Activated CD4-positive, alpha-beta T cell treated with anti-CD3 and anti-CD28 coated beads for 36 hours (primary cell): ENCODE results near the gene PLCL1. TPM values are rescaled to one million over a fixed set of nuclear protein-coding genes. Genes with fewer than 3 reads are reported as not detected.
A peak's percentile ranks its signal among the peaks of the same experiment; 100 is the strongest.

ENCODE experiments used
- ATAC-seq: fragments of 200-7000 bp; cut with Tn5 transposase; one replicate; pipeline ENCODE4 v1.10.0; 2021; ENCODE audit warnings: mild to moderate bottlenecking, moderate library complexity
- CTCF ChIA-PET: fragments of 350-600 bp; sonication (Branson Sonifier 250); formaldehyde crosslinking; loops from one replicate; lab custom pipeline; 2021; ENCODE audit warnings: antibody characterized with exemption; lab: Charles Lee
- POLR2A ChIA-PET: fragments of 350-600 bp; sonication (Branson Sonifier 250); formaldehyde crosslinking; loops from one replicate; lab custom pipeline; 2021; ENCODE audit warnings: antibody characterized with exemption, inconsistent platforms; lab: Charles Lee
- DNase-seq: peaks from one replicate; pipeline ENCODE4 v3.0.0-alpha.2; 2020
- H3K27ac Mint-ChIP-seq: one replicate; pipeline ENCODE4 v1.8.0; 2021; ENCODE audit warnings: mixed read lengths
- H3K27me3 Mint-ChIP-seq: one replicate; pipeline ENCODE4 v1.8.0; 2021; ENCODE audit warnings: mixed read lengths
- H3K36me3 Mint-ChIP-seq: one replicate; pipeline ENCODE4 v1.8.0; 2021; ENCODE audit warnings: low read depth, mixed read lengths
- H3K4me1 Mint-ChIP-seq: one replicate; pipeline ENCODE4 v1.8.0; 2021; ENCODE audit warnings: mixed read lengths
- H3K4me3 Mint-ChIP-seq: one replicate; pipeline ENCODE4 v1.8.0; 2021; ENCODE audit warnings: mild to moderate bottlenecking, moderate library complexity, mixed read lengths
- H3K9me3 Mint-ChIP-seq: one replicate; pipeline ENCODE4 v1.8.0; 2021; ENCODE audit warnings: low read depth, mixed read lengths
- intact Hi-C, 2 experiments: fragments of 100-400 bp; cut with DNase I in 1 of 2; cut with micrococcal nuclease in 1 of 2; formaldehyde crosslinking; loops; one replicate each; pipeline versions ENCODE4 v1.14.2 to v1.15.1; 2022 to 2024; cut with DNase I, micrococcal nuclease
- total RNA-seq, 2 experiments: library from RNA; stranded (reverse); gene quantifications; one replicate each; pipeline ENCODE4 v1.2.3, GENCODE V29; 2021

PLCL1 gene
- total RNA-seq, 2 experiments from 2014 or later, result 1.6 to 1.7 TPM

DNA sequence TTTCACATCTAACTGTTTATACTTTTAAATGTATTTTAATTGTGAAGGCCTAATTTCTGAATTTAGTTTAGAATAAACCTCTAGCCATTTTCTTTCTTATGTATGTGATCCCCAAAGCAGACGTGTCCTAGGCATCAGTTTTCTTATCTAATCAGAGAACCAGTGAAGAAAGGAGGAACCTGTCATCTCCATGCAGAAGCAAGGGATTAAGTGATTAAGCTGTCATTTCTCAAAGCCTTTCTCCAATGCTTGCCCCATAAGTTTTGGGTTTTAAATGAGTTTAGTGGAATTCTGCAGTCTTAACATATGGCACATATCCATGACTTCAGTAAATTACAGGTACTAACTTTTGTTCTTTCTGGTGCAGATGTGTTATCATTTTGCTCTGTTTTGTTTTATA lies 190.4 kb downstream of the PLCL1 start:
- Mint-ChIP-seq H3K27me3 (no peaks in the 10 kb centered on the region), H3K36me3 (peaks cover 7% of the 10 kb centered on the region), H3K4me3 (no peak overlapping the region), H3K9me3 (peaks cover 10% of the 10 kb centered on the region), H3K27ac (no peak overlapping the region), H3K4me1 (peaks cover 75% of the 10 kb centered on the region)
- no peak for ATAC-seq
- intact Hi-C loops, result no loop called here
- DNase-seq, result no peak
- CTCF ChIA-PET, result interaction anchor here (0.8 to 1.7 kb wide), 5 partner anchors 9 to 170 kb away, joined by 3 to 4 read pairs (median 3); no protein-coding TSS in a partner anchor
- POLR2A ChIA-PET, result interaction anchor here (1.1 kb wide), 1 partner anchor 8 kb away, joined by 5 read pairs; no protein-coding TSS in a partner anchor

- no peak overlapping the region for H3K27ac Mint-ChIP-seq
- intact Hi-C loops, result no loop called here
- H3K27me3 Mint-ChIP-seq, result no peaks in the 10 kb centered on the region
- ChIA-PET POLR2A (no interaction called here), CTCF (interaction anchor here (0.7 to 1.1 kb wide), 5 partner anchors 8 to 46 kb away, joined by 3 to 6 read pairs (median 5); no protein-coding TSS in a partner anchor)
- ATAC-seq (no peak), DNase-seq (no peak)
- no peak overlapping the region for H3K4me3 Mint-ChIP-seq
- peaks cover 4% of the 10 kb centered on the region for H3K36me3 Mint-ChIP-seq
- H3K4me1 Mint-ChIP-seq, result peaks cover 87% of the 10 kb centered on the region
- peaks cover 2% of the 10 kb centered on the region for H3K9me3 Mint-ChIP-seq
Observed at GRCh38 chr2:197996583-197996982, 192.2 kb downstream of the PLCL1 start.

- intact Hi-C loops, result no loop called here
- peaks cover 88% of the 10 kb centered on the region for H3K4me1 Mint-ChIP-seq
Observed at GRCh38 chr2:197997083-197997541, 192.7 kb downstream of the PLCL1 start.

DNA sequence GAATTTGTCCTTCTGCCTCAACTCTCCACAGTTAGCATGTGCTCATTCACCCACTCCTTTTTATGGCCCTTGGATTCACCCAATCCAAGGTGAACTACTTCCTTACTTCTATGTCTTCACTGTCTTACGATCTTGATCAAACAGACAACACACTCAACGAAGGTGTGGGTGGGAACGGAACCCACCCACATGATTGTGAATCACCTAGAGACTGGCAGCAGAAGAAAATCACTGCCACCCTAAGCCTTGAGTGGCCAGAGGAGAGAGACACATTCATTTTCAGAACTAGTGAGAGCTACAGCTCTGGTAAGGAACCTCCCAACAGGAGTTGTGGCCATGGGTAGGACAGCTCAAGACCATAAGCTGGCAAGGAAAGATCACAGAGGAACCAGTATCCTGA lies 194.3 kb downstream of the PLCL1 start:
- H3K27ac Mint-ChIP-seq, result peak overlapping the region; percentile 49
- H3K4me3 Mint-ChIP-seq, result no peak overlapping the region
- ChIA-PET CTCF (interaction anchor here (0.7 to 1.4 kb wide), 4 partner anchors 8 to 42 kb away, joined by 3 to 5 read pairs (median 4); no protein-coding TSS in a partner anchor), POLR2A (no interaction called here)
- H3K27me3 Mint-ChIP-seq, result no peaks in the 10 kb centered on the region
- peaks cover 4% of the 10 kb centered on the region for H3K9me3 Mint-ChIP-seq
- DNase-seq, result peak; percentile 55
- peaks cover 86% of the 10 kb centered on the region for H3K4me1 Mint-ChIP-seq
- H3K36me3 Mint-ChIP-seq, result peaks cover 4% of the 10 kb centered on the region
- peak; percentile 70 for ATAC-seq
- intact Hi-C loops, result no loop called here

More at GRCh38 chr2:197997083-197997541, 192.7 kb downstream of the PLCL1 start:
- peaks cover 4% of the 10 kb centered on the region for H3K36me3 Mint-ChIP-seq
- peaks cover 4% of the 10 kb centered on the region for H3K9me3 Mint-ChIP-seq
- POLR2A ChIA-PET, result no interaction called here
- no peak overlapping the region for H3K27ac Mint-ChIP-seq
- no peak for ATAC-seq
- H3K27me3 Mint-ChIP-seq, result no peaks in the 10 kb centered on the region
- no peak overlapping the region for H3K4me3 Mint-ChIP-seq
- CTCF ChIA-PET, result interaction anchor here (0.6 to 1.1 kb wide), 7 partner anchors 9 to 52 kb away, joined by 3 to 6 read pairs (median 3); no protein-coding TSS in a partner anchor
- DNase-seq, result no peak

DNA sequence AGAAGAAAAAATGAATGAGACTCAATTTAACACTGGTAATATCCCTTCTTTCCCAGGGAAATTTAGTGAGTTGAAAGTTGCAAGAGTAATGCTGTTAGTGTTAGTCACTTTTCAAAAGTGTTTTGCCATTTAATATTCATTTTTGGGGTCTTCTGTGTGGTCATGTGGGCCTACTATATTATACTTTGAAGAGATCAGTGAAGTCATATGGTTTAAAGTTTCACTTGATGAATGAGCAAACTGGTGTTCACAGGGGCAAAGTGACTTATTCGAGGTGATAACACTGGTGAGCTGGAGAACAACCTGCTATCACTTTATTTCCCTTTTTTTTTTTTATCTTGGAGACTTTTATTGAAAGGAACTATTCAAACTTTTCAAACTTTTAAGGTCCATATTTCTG lies 196.0 kb downstream of the PLCL1 start:
- Mint-ChIP-seq H3K9me3 (peaks cover 4% of the 10 kb centered on the region), H3K4me1 (peaks cover 84% of the 10 kb centered on the region), H3K4me3 (no peak overlapping the region), H3K27ac (peak overlapping the region; percentile 47), H3K27me3 (no peaks in the 10 kb centered on the region), H3K36me3 (peaks cover 4% of the 10 kb centered on the region)
- DNase-seq (no peak), ATAC-seq (peak; percentile 24)
- CTCF ChIA-PET, result no interaction called here
- POLR2A ChIA-PET, result no interaction called here
- intact Hi-C loops, result loop anchor here in 1 of 2 experiments (5.0 kb wide), 1 partner anchor 113 kb away; no protein-coding TSS in a partner anchor

- H3K27me3 Mint-ChIP-seq, result no peaks in the 10 kb centered on the region
- DNase-seq (no peak), ATAC-seq (peak; percentile 13)
- CTCF ChIA-PET, result interaction anchor here (0.7 to 0.9 kb wide), 3 partner anchors 42 to 659 kb away, joined by 3 read pairs; no protein-coding TSS in a partner anchor
- intact Hi-C loops, result loop anchor here (2.0 to 5.0 kb wide), 4 partner anchors 41 to 165 kb away; no protein-coding TSS in a partner anchor
- POLR2A ChIA-PET, result no interaction called here
- H3K4me1 Mint-ChIP-seq, result peaks cover 84% of the 10 kb centered on the region
- peak overlapping the region; percentile 85 for H3K27ac Mint-ChIP-seq
- H3K36me3 Mint-ChIP-seq, result peaks cover 9% of the 10 kb centered on the region
- peaks cover 6% of the 10 kb centered on the region for H3K9me3 Mint-ChIP-seq
- H3K4me3 Mint-ChIP-seq, result no peak overlapping the region
Observed at GRCh38 chr2:198004173-198004572, 199.8 kb downstream of the PLCL1 start.

DNA sequence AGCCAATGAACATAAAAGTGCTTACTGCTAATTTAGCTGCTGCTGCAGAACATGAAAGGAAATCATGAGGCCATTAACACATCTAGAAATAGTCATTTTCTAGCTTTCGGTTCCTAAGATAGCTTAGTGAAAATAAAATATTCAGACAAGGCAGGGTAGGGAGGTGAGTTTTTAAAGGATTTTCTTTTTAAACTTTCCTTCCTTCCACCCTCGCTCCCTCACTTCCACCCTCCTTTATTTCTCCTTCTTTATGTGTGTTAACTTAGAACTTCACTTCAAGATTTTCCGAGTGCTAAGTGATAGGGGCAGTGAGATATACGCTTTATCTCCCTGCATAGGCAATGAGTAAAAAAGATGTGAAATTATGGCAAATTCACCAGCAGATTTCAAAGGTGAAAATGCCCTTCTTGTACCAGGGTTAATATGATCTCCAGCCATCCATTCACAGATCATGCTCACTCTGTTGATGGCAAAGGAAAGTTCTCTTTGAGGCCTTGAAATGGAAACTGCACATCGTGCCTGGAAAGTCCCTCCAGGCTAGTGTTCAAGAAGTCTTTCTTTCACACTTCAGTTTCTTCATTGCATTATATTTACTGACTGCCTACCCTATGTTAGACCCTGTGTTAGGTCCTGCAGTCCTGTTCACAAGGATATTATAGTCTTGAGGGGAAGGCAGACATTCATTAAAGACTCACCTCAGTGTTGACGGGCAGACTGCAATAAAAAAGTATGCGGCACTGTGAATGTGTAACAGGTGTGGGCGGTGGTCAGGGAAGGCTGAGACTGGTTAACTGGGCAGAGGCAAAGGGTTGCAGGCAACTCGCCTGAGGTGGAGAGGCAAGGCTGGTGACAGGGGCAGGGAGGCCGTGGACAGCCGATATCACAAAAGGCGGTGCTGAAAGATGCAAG lies 200.8 kb downstream of the PLCL1 start:
- Mint-ChIP-seq H3K4me3 (peak overlapping the region; percentile 32), H3K36me3 (peaks cover 14% of the 10 kb centered on the region), H3K27me3 (no peaks in the 10 kb centered on the region), H3K9me3 (peaks cover 13% of the 10 kb centered on the region), H3K4me1 (peaks cover 83% of the 10 kb centered on the region), H3K27ac (peak overlapping the region; percentile 88)
- ChIA-PET POLR2A (interaction anchor here (0.7 kb wide), 1 partner anchor 117 kb away, joined by 3 read pairs; no protein-coding TSS in a partner anchor), CTCF (interaction anchor here (0.6 to 0.9 kb wide), 3 partner anchors 41 to 476 kb away, joined by 3 read pairs; no protein-coding TSS in a partner anchor)
- peak; percentile 67 for ATAC-seq
- peak; percentile 71 for DNase-seq
- intact Hi-C loops, result loop anchor here (2.0 to 5.0 kb wide), 5 partner anchors 40 to 203 kb away; partner anchors contain the start of gene PLCL1 (in 1 of the 2)

DNA sequence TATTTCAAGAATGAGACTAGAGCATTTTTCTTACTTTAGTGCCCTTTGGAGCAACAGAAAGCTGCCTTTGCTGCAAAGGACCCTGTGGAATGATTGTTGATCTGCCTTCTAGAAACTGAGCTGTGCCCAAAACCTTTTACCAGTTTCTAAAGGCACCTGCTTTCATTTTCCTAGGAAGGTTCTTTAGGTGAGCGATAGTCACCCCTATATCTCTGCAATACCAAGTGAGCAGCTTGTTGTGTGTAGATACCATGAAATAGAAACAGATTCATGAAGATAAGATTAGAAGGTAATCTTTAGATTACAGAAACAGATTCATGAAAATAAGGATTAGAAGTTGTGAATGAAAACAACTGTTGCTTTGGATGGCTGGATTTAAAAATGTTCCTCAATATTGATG lies 202.3 kb downstream of the PLCL1 start:
- Mint-ChIP-seq H3K27me3 (no peaks in the 10 kb centered on the region), H3K4me3 (no peak overlapping the region), H3K27ac (peak overlapping the region; percentile 52), H3K9me3 (peaks cover 24% of the 10 kb centered on the region), H3K36me3 (peaks cover 24% of the 10 kb centered on the region), H3K4me1 (peaks cover 68% of the 10 kb centered on the region)
- ChIA-PET POLR2A (interaction anchor here (0.6 to 0.7 kb wide), 2 partner anchors 52 to 245 kb away, joined by 3 to 4 read pairs; no protein-coding TSS in a partner anchor), CTCF (interaction anchor here (0.8 to 1.7 kb wide), 9 partner anchors 8 to 194 kb away, joined by 3 to 5 read pairs (median 3); no protein-coding TSS in a partner anchor)
- ATAC-seq, result no peak
- intact Hi-C loops, result loop anchor here in 1 of 2 experiments (2.0 to 5.0 kb wide), 2 partner anchors 38 to 204 kb away; partner anchors contain the start of gene PLCL1
- DNase-seq, result no peak

DNA sequence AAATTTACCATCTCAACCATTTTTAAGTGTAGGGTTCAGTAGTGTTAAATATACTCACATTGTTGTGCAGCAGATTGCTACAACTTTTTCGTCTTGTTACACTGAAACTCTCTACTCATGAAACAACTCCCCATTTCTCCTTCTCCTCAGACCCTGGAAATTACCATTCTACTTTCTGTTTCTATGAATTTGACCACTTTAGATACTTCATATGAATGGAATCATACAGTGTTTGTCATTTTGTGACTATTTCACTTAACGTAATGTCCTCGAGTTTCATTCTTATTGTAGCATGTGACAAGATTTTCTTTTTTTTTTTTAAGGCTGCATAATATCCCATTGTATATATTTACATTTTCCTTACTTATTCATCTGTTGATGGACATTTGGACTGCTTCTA lies 203.8 kb downstream of the PLCL1 start:
- CTCF ChIA-PET, result interaction anchor here (0.5 kb wide), 1 partner anchor 32 kb away, joined by 3 read pairs; no protein-coding TSS in a partner anchor
- Mint-ChIP-seq H3K9me3 (peaks cover 26% of the 10 kb centered on the region), H3K4me1 (peaks cover 61% of the 10 kb centered on the region), H3K27me3 (no peaks in the 10 kb centered on the region), H3K36me3 (peaks cover 28% of the 10 kb centered on the region), H3K27ac (peak overlapping the region; percentile 22), H3K4me3 (no peak overlapping the region)
- POLR2A ChIA-PET, result no interaction called here
- intact Hi-C loops, result loop anchor here in 1 of 2 experiments (2.0 to 5.0 kb wide), 2 partner anchors 169 to 206 kb away; partner anchors contain the start of gene PLCL1
- DNase-seq (no peak), ATAC-seq (peak; percentile 50)

GRCh38 chr2:198012025-198012424 lies 207.6 kb downstream of the PLCL1 start:
- H3K27me3 Mint-ChIP-seq, result no peaks in the 10 kb centered on the region
- H3K9me3 Mint-ChIP-seq, result peaks cover 26% of the 10 kb centered on the region
- peaks cover 28% of the 10 kb centered on the region for H3K36me3 Mint-ChIP-seq
- DNase-seq (no peak), ATAC-seq (no peak)
- ChIA-PET POLR2A (no interaction called here), CTCF (interaction anchor here (0.7 kb wide), 1 partner anchor 34 kb away, joined by 3 read pairs; no protein-coding TSS in a partner anchor)
- H3K4me1 Mint-ChIP-seq, result peaks cover 53% of the 10 kb centered on the region
- H3K4me3 Mint-ChIP-seq, result no peak overlapping the region
- H3K27ac Mint-ChIP-seq, result no peak overlapping the region
- intact Hi-C loops, result no loop called here

DNA sequence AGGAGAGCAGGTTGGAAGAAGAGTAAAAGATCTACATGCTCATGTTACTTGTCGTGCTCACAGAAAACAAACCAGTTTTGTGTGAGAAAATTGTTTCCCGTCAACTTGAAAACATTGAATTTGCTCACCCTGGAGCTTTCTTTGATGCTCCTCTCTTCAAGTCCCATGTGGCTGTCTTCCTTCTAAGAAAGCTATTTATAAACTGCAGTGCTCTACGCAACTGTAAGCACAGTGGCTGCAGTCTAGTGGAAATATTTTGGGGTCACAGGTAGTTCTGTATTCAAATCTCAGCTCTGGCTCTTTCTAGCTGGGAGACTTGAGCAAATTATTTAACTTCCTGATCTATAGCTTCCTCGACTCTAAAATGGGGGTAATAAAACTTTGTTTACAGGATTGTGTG lies 211.8 kb downstream of the PLCL1 start:
- CTCF ChIA-PET, result interaction anchor here (0.8 to 1.4 kb wide), 4 partner anchors 9 to 119 kb away, joined by 3 to 5 read pairs (median 3); no protein-coding TSS in a partner anchor
- Mint-ChIP-seq H3K36me3 (peaks cover 9% of the 10 kb centered on the region), H3K9me3 (peaks cover 14% of the 10 kb centered on the region), H3K27me3 (no peaks in the 10 kb centered on the region), H3K4me1 (peaks cover 46% of the 10 kb centered on the region), H3K4me3 (no peak overlapping the region), H3K27ac (peak overlapping the region; percentile 51)
- DNase-seq (no peak), ATAC-seq (peak; percentile 42)
- POLR2A ChIA-PET, result no interaction called here
- intact Hi-C loops, result no loop called here
